GM23338 (cell line): ENCODE data around the gene MAP3K5. TPM values are rescaled to one million over a fixed set of nuclear protein-coding genes. Genes with fewer than 3 reads are reported as not detected.

Source experiments
- ATAC-seq: fragments of 200-7000 bp; cut with Tn5 transposase; 3 replicates; pipeline ENCODE4 v1.9.1; 2020
- DNase-seq: peaks from one replicate; pipeline ENCODE4 v3.0.0-alpha.2; 2015; ENCODE audit warnings: low spot score
- H2AFZ ChIP-seq: fragments of 200-600 bp; sonication (generic); 2 replicates; pipeline ENCODE4 v1.8.0; 2016; ENCODE audit warnings: antibody characterized with exemption, mild to moderate bottlenecking, moderate library complexity
- H3F3A ChIP-seq: fragments of 200-600 bp; sonication (generic); replicated peaks from 2 replicates; pipeline ENCODE4 v1.8.0; 2017; ENCODE audit warnings: antibody characterized with exemption, mixed run types, low read depth
- H3K27ac ChIP-seq: fragments of 200-600 bp; sonication (generic); 2 replicates; pipeline ENCODE4 v1.6.1; 2016; ENCODE audit warnings: low read depth
- H3K27me3 ChIP-seq: fragments of 200-600 bp; sonication (generic); 2 replicates; pipeline ENCODE4 v1.8.0; 2016; ENCODE audit warnings: mild to moderate bottlenecking, mixed run types, moderate library complexity; ENCODE audit not compliant: insufficient read depth
- H3K36me3 ChIP-seq: fragments of 200-600 bp; sonication (generic); 2 replicates; pipeline ENCODE4 v1.8.0; 2016; ENCODE audit warnings: mild to moderate bottlenecking; ENCODE audit not compliant: insufficient read depth
- H3K4me1 ChIP-seq: fragments of 200-600 bp; sonication (generic); 2 replicates; pipeline ENCODE4 v1.8.0; 2016; ENCODE audit warnings: mild to moderate bottlenecking, moderate library complexity; ENCODE audit not compliant: insufficient read depth
- H3K4me2 ChIP-seq: fragments of 200-600 bp; sonication (generic); 2 replicates; pipeline ENCODE4 v1.7.1; 2017; ENCODE audit warnings: mixed run types
- H3K4me3 ChIP-seq: fragments of 200-600 bp; sonication (generic); 2 replicates; pipeline ENCODE4 v1.6.1; 2016; ENCODE audit warnings: mixed run types
- H3K79me2 ChIP-seq: fragments of 200-600 bp; sonication (generic); replicated peaks from 2 replicates; pipeline ENCODE4 v1.8.0; 2017; ENCODE audit warnings: mild to moderate bottlenecking; ENCODE audit not compliant: insufficient read depth
- H3K9me2 ChIP-seq: fragments of 200-600 bp; sonication (generic); 2 replicates; pipeline ENCODE4 v1.8.0; 2017; ENCODE audit not compliant: insufficient read depth
- H4K20me1 ChIP-seq: fragments of 200-600 bp; sonication (generic); replicated peaks from 2 replicates; pipeline ENCODE4 v1.8.0; 2017; ENCODE audit warnings: mild to moderate bottlenecking; ENCODE audit not compliant: insufficient read depth
- H3K27ac Mint-ChIP-seq: 2 replicates; pipeline ENCODE4 v1.8.0; 2020; ENCODE audit warnings: inconsistent platforms, mild to moderate bottlenecking, moderate library complexity, mixed read lengths
- H3K27me3 Mint-ChIP-seq: 3 replicates; pipeline ENCODE4 v1.8.0; 2022; ENCODE audit warnings: low read depth, mild to moderate bottlenecking, moderate library complexity, mixed read lengths, inconsistent platforms; ENCODE audit not compliant: insufficient read depth, poor library complexity
- H3K36me3 Mint-ChIP-seq: 3 replicates; pipeline ENCODE4 v1.8.0; 2021; ENCODE audit warnings: low read depth, mild to moderate bottlenecking, inconsistent platforms, moderate library complexity, mixed read lengths
- H3K4me1 Mint-ChIP-seq: 3 replicates; pipeline ENCODE4 v1.8.0; 2020; ENCODE audit warnings: mild to moderate bottlenecking, inconsistent platforms, mixed read lengths
- H3K4me3 Mint-ChIP-seq: 3 replicates; pipeline ENCODE4 v1.8.0; 2021; ENCODE audit warnings: moderate library complexity, mild to moderate bottlenecking, inconsistent platforms, mixed read lengths
- H3K9me3 Mint-ChIP-seq: 3 replicates; pipeline ENCODE4 v1.8.0; 2020; ENCODE audit warnings: moderate library complexity, mild to moderate bottlenecking, inconsistent platforms, mixed read lengths
- CTCF ChIP-seq, 2 experiments: fragments of 200-600 bp in 1 of 2; sonication (generic) in 1 of 2; conservative IDR thresholded peaks; 2 replicates each; pipeline versions ENCODE4 v1.5.1 to v1.6.1; 2016 to 2017; ENCODE audit warnings: antibody characterized with exemption in 2 of 2, low read depth in 2 of 2, mild to moderate bottlenecking in 2 of 2, moderate library complexity in 1 of 2
- ETS1 ChIP-seq: IDR thresholded peaks from 2 replicates; pipeline ENCODE4 v1.6.1; 2016; ENCODE audit warnings: antibody characterized with exemption
- EZH2phosphoT487 ChIP-seq: fragments of 200-600 bp; sonication (generic); IDR thresholded peaks from one replicate; pipeline ENCODE4 v1.8.1; 2018; ENCODE audit warnings: antibody characterized with exemption; ENCODE audit not compliant: unreplicated experiment
- STAT1 ChIP-seq: IDR thresholded peaks from one replicate; pipeline ENCODE4 v1.6.1; 2016; ENCODE audit warnings: antibody characterized with exemption; ENCODE audit not compliant: unreplicated experiment
- ZNF114 ChIP-seq: fragments of 250-450 bp; sonication (Bioruptor Pico); IDR thresholded peaks from 2 replicates; pipeline ENCODE4 v1.5.0; 2020; ENCODE audit warnings: mild to moderate bottlenecking, moderate library complexity
- ZNF331 ChIP-seq: fragments of 250-450 bp; sonication (Bioruptor Pico); IDR thresholded peaks from 2 replicates; pipeline ENCODE4 v1.5.0; 2020; ENCODE audit warnings: low read depth, mild to moderate bottlenecking, moderate library complexity
- ZNF462 ChIP-seq: fragments of 250-450 bp; sonication (Bioruptor Pico); IDR thresholded peaks from 2 replicates; pipeline ENCODE4 v1.5.0; 2020; ENCODE audit warnings: mild to moderate bottlenecking, moderate library complexity
- polyA plus RNA-seq: library from polyadenylated mRNA; unstranded; fragments of >200 nt; fragmentation: Nextera tagmentation; extraction: Ambion mirVana; gene quantifications from 2 replicates; pipeline ENCODE4 v1.2.1, GENCODE V29; 2016
- total RNA-seq: library from RNA; depleted of rRNA; stranded (reverse); fragments of >200 nt; shearing (Covaris generic); gene quantifications from 2 replicates; pipeline ENCODE4 v1.2.3, GENCODE V29; 2014

The MAP3K5 gene
- total and polyA plus RNA-seq, 2 experiments from 2014 or later = 0.76 to 2.8 TPM

GRCh38 chr6:136764517-136764993 is 27.7 kb downstream of the MAP3K5 start:
- no peaks in the 10 kb centered on the region for H3K36me3 ChIP-seq
- H3K4me1 ChIP-seq = peaks cover 6% of the 10 kb centered on the region
- H3F3A ChIP-seq = no peaks in the 10 kb centered on the region
- H3K4me2 ChIP-seq = no peak overlapping the region
- ATAC-seq (no peak), DNase-seq (no peak)
- H2AFZ ChIP-seq = no peak overlapping the region
- H3K27ac ChIP-seq = no peak overlapping the region
- H3K4me3 ChIP-seq = no peak overlapping the region
- Mint-ChIP-seq H3K4me1 (peaks cover 15% of the 10 kb centered on the region), H3K9me3 (no peaks in the 10 kb centered on the region), H3K27me3 (no peaks in the 10 kb centered on the region), H3K27ac (no peak overlapping the region), H3K36me3 (no peaks in the 10 kb centered on the region), H3K4me3 (no peak overlapping the region)
- H3K27me3 ChIP-seq = no peaks in the 10 kb centered on the region
- H3K79me2 ChIP-seq = no peaks in the 10 kb centered on the region
- no peaks in the 10 kb centered on the region for H3K9me2 ChIP-seq
- TF ChIP-seq ZNF114 = no peak
- TF ChIP-seq STAT1 = no peak
- no peak for TF ChIP-seq ZNF331 (CRISPR knock-in tag)
- TF ChIP-seq CTCF (conservative IDR thresholded peaks at IDR 0.05; ENCODE audit: low read depth in 2 of 2) = no peak
- TF ChIP-seq ETS1 = no peak
- no peak for TF ChIP-seq EZH2phosphoT487
- no peak for TF ChIP-seq ZNF462 (CRISPR knock-in tag)
- H4K20me1 ChIP-seq = no peaks in the 10 kb centered on the region
